HL-60 (cell line): ENCODE data around the gene SNAP23.
A peak's percentile ranks its signal among the peaks of the same experiment; 100 is the strongest.

Source experiments
- DNase-seq, 2 experiments: peaks; one replicate each; pipeline ENCODE4 v3.0.0-alpha.2; 2010 to 2020; ENCODE audit warnings: low read depth in 1 of 2, low spot score in 1 of 2
- H3K27ac ChIP-seq: fragments of 250-450 bp; sonication (Bioruptor Pico); replicated peaks from 2 replicates; pipeline ENCODE4 v1.5.1; 2020; ENCODE audit warnings: mild to moderate bottlenecking, moderate library complexity
- H3K27me3 ChIP-seq: fragments of 250-450 bp; sonication (Bioruptor Pico); 2 replicates; pipeline ENCODE4 v1.5.1; 2021; ENCODE audit warnings: mild to moderate bottlenecking, moderate library complexity; ENCODE audit not compliant: insufficient read depth, poor library complexity, severe bottlenecking
- H3K4me3 ChIP-seq: replicated peaks from 2 replicates; pipeline ENCODE4 v1.5.1; 2011; ENCODE audit warnings: mild to moderate bottlenecking, control low read depth, low read length; ENCODE audit not compliant: insufficient read depth
- CTCF ChIP-seq: IDR thresholded peaks from one replicate; pipeline ENCODE4 v1.5.1; 2011; ENCODE audit warnings: low read length, control low read depth, inconsistent platforms; ENCODE audit not compliant: insufficient read depth
- GABPA ChIP-seq: IDR thresholded peaks from 2 replicates; pipeline ENCODE4 v1.6.1; 2012; ENCODE audit warnings: low read depth
- POLR2AphosphoS5 ChIP-seq: IDR thresholded peaks from 2 replicates; pipeline ENCODE4 v1.6.1; 2012; ENCODE audit warnings: low read depth
- REST ChIP-seq: IDR thresholded peaks from 2 replicates; pipeline ENCODE4 v1.6.1; 2012; ENCODE audit warnings: low read depth; ENCODE audit not compliant: insufficient replicate concordance
- SPI1 ChIP-seq: IDR thresholded peaks from 2 replicates; pipeline ENCODE4 v1.6.1; 2012; ENCODE audit warnings: low read depth, mild to moderate bottlenecking, borderline replicate concordance

Gene SNAP23

GRCh38 chr15:42507514-42507913 is 12.1 kb downstream of the SNAP23 start:
- no peak overlapping the region for H3K27ac ChIP-seq
- H3K27me3 ChIP-seq: no peaks in the 10 kb centered on the region
- TF ChIP-seq POLR2AphosphoS5 (no peak), GABPA (no peak), SPI1 (no peak), CTCF (no peak), REST (no peak)
- DNase-seq: no peak
- H3K4me3 ChIP-seq: no peak overlapping the region

- TF ChIP-seq GABPA (no peak), POLR2AphosphoS5 (no peak), REST (no peak), SPI1 (no peak), CTCF (no peak)
- Histone ChIP-seq H3K27me3 (no peaks in the 10 kb centered on the region), H3K4me3 (no peak overlapping the region), H3K27ac (no peak overlapping the region)
- no peak for DNase-seq
These were observed 12.8 kb downstream of the SNAP23 start for GRCh38 chr15:42508263-42508690.

- peak overlapping the region; percentile 79 for H3K27ac ChIP-seq
- no peaks in the 10 kb centered on the region for H3K27me3 ChIP-seq
- TF ChIP-seq GABPA: no peak
- TF ChIP-seq SPI1: no peak
- TF ChIP-seq REST: no peak
- TF ChIP-seq CTCF: no peak
- no peak for TF ChIP-seq POLR2AphosphoS5
- no peak overlapping the region; the same call in 1 of the 2 replicates for H3K4me3 ChIP-seq
- DNase-seq: no peak
These were observed 15.0 kb downstream of the SNAP23 start for GRCh38 chr15:42510258-42511006.
